ENCODE measurements around the gene METAP1D.
"Not testable (repeated sequence)": the region's sequence is repeated elsewhere in the genome, so short reads cannot be mapped to it uniquely, and the experiment has no call there.

The METAP1D gene

GRCh38 chr2:171999604-172000469 lies at the start of gene METAP1D:
METAP1D (plus strand) TSS chr2:171999953; CDS start chr2:171999970, 17 bp downstream.
- peak; percentile 91 for DNase-seq

GRCh38 chr2:171952276-171952675 lies 47.5 kb upstream of the METAP1D start:
- no peak for DNase-seq

GRCh38 chr2:171952748-171953147 lies 47.0 kb upstream of the METAP1D start:
- no peak for DNase-seq

- DNase-seq = no peak
These were observed 43.5 kb upstream of the METAP1D start for GRCh38 chr2:171956135-171956825.

GRCh38 chr2:171957061-171957460 lies 42.7 kb upstream of the METAP1D start:
- no peak for DNase-seq

- no peak for DNase-seq
These were observed 41.3 kb upstream of the METAP1D start for GRCh38 chr2:171958475-171958874.

GRCh38 chr2:171959998-171960397 lies 39.8 kb upstream of the METAP1D start:
- no peak for DNase-seq

GRCh38 chr2:171960570-171960969 lies 39.2 kb upstream of the METAP1D start:
- DNase-seq = no peak

GRCh38 chr2:171963198-171963597 lies 36.6 kb upstream of the METAP1D start:
- peak; percentile 15 for DNase-seq

- DNase-seq = no peak
These were observed 35.4 kb upstream of the METAP1D start for GRCh38 chr2:171964308-171964707.

- DNase-seq = no peak
These were observed 34.5 kb upstream of the METAP1D start for GRCh38 chr2:171965238-171965637.

GRCh38 chr2:171965661-171966060 lies 34.1 kb upstream of the METAP1D start:
- DNase-seq = no peak

GRCh38 chr2:171966235-171966634 lies 33.5 kb upstream of the METAP1D start:
- no peak for DNase-seq

- no peak for DNase-seq
These were observed 33.1 kb upstream of the METAP1D start for GRCh38 chr2:171966688-171967087.

GRCh38 chr2:171968509-171968908 lies 31.2 kb upstream of the METAP1D start:
- DNase-seq = no peak

GRCh38 chr2:171972329-171972982 lies 27.3 kb upstream of the METAP1D start:
- no peak for DNase-seq

- no peak for DNase-seq
These were observed 20.6 kb upstream of the METAP1D start for GRCh38 chr2:171979103-171979502.

GRCh38 chr2:171983924-171984323 lies 15.8 kb upstream of the METAP1D start:
- not testable (repeated sequence) for DNase-seq

- no peak for DNase-seq
These were observed 14.7 kb upstream of the METAP1D start for GRCh38 chr2:171985076-171985475.

GRCh38 chr2:171986778-171987177 lies 13.0 kb upstream of the METAP1D start:
- no peak for DNase-seq

- DNase-seq = no peak
These were observed 8.7 kb upstream of the METAP1D start for GRCh38 chr2:171991027-171991426.

GRCh38 chr2:171995586-171995985 lies 4.2 kb upstream of the METAP1D start:
- DNase-seq = no peak

- no peak for DNase-seq
These were observed 3.7 kb upstream of the METAP1D start for GRCh38 chr2:171996021-171996420.

GRCh38 chr2:171997031-171997430 lies 2.7 kb upstream of the METAP1D start:
- DNase-seq = not testable (repeated sequence)
